ENCODE data around the gene IL1RAPL2.
"Not testable (repeated sequence)": the region's sequence is repeated elsewhere in the genome, so short reads cannot be mapped to it uniquely, and the experiment has no call there.

Gene IL1RAPL2

GRCh38 chrX:105658136-105658535 lies 1092.1 kb downstream of the IL1RAPL2 start:
- no peaks in the 10 kb centered on the region for H3K36me3 ChIP-seq (ENCODE audit: control insufficient read depth, low read depth, low read length)
- H3K27ac ChIP-seq (ENCODE audit: low read length): no peak overlapping the region
- H3K9ac ChIP-seq (ENCODE audit: low read length): no peak overlapping the region
- no peak overlapping the region for H3K4me3 ChIP-seq (ENCODE audit: low read length)
- H3K27me3 ChIP-seq (ENCODE audit: control insufficient read depth, insufficient read depth, low read length): no peaks in the 10 kb centered on the region
- H3K4me1 ChIP-seq (ENCODE audit: control insufficient read depth, low read depth, low read length): no peaks in the 10 kb centered on the region
- no peaks in the 10 kb centered on the region for H3K9me3 ChIP-seq (ENCODE audit: control insufficient read depth, low read depth, low read length)

DNA sequence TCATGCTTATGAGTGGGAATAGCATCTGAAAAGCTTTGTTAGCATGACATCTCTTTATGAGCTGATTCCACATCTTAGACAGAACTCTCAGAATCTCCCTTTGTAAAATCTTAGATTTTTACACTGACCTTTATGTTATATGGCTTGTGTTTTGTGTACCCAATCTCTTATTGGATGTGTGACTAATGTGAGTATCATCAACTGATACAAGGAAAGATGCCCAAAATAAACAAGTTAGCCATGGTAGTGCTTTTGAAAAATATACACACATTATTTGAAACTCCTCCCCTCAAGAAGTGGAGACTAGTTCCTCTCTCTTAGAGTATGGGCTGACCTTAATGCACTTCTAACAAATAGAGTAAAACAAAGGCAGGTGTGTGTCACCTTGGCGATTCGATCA lies 1096.2 kb downstream of the IL1RAPL2 start:
- no peaks in the 10 kb centered on the region for H3K36me3 ChIP-seq (ENCODE audit: control insufficient read depth, low read depth, low read length)

DNA sequence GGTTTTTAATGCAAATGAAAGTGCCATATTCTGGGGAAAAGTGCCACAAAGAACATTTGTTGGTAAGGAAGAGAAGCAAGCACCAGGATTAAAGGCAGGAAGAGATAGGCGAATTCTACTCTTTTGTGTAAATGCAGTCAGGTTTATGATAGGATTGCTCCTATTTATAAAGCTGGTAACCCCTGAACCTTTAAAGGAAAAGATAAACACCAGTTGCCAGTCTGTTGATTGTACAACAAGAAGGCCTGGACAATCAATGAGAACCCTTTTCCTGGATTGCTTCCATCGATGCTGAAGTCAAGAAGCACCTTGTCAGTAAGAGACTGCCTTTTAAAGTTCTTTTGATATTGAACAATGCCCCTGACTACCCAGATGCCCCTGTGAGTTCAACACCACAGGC lies 1098.2 kb downstream of the IL1RAPL2 start:
- no peak overlapping the region for H3K9ac ChIP-seq (ENCODE audit: low read length)
- no peaks in the 10 kb centered on the region for H3K9me3 ChIP-seq (ENCODE audit: control insufficient read depth, low read depth, low read length)
- H3K27ac ChIP-seq (ENCODE audit: low read length): no peak overlapping the region
- no peaks in the 10 kb centered on the region for H3K36me3 ChIP-seq (ENCODE audit: control insufficient read depth, low read depth, low read length)
- H3K4me1 ChIP-seq (ENCODE audit: control insufficient read depth, low read depth, low read length): no peaks in the 10 kb centered on the region
- no peak overlapping the region for H3K4me3 ChIP-seq (ENCODE audit: low read length)
- no peaks in the 10 kb centered on the region for H3K27me3 ChIP-seq (ENCODE audit: control insufficient read depth, insufficient read depth, low read length)

More for the DNA sequence above, 1096.2 kb downstream of the IL1RAPL2 start:
- Histone ChIP-seq H3K9ac (ENCODE audit: low read length) (no peak overlapping the region), H3K27ac (ENCODE audit: low read length) (no peak overlapping the region), H3K9me3 (ENCODE audit: control insufficient read depth, low read depth, low read length) (no peaks in the 10 kb centered on the region), H3K27me3 (ENCODE audit: control insufficient read depth, insufficient read depth, low read length) (no peaks in the 10 kb centered on the region), H3K4me1 (ENCODE audit: control insufficient read depth, low read depth, low read length) (no peaks in the 10 kb centered on the region), H3K4me3 (ENCODE audit: low read length) (no peak overlapping the region)

GRCh38 chrX:105684288-105684687 lies 1118.3 kb downstream of the IL1RAPL2 start:
- not testable (repeated sequence) for H3K36me3 ChIP-seq (ENCODE audit: control insufficient read depth, low read depth, low read length); H3K4me3 ChIP-seq (ENCODE audit: low read length); H3K4me1 ChIP-seq (ENCODE audit: control insufficient read depth, low read depth, low read length); H3K9me3 ChIP-seq (ENCODE audit: control insufficient read depth, low read depth, low read length); H3K27ac ChIP-seq (ENCODE audit: low read length); H3K9ac ChIP-seq (ENCODE audit: low read length); H3K27me3 ChIP-seq (ENCODE audit: control insufficient read depth, insufficient read depth, low read length)

GRCh38 chrX:105694839-105695238 lies 1128.8 kb downstream of the IL1RAPL2 start:
- Histone ChIP-seq H3K9ac (ENCODE audit: low read length) (no peak overlapping the region), H3K4me3 (ENCODE audit: low read length) (no peak overlapping the region), H3K4me1 (ENCODE audit: control insufficient read depth, low read depth, low read length) (peaks cover 13% of the 10 kb centered on the region), H3K27ac (ENCODE audit: low read length) (no peak overlapping the region), H3K36me3 (ENCODE audit: control insufficient read depth, low read depth, low read length) (no peaks in the 10 kb centered on the region), H3K9me3 (ENCODE audit: control insufficient read depth, low read depth, low read length) (no peaks in the 10 kb centered on the region), H3K27me3 (ENCODE audit: control insufficient read depth, insufficient read depth, low read length) (no peaks in the 10 kb centered on the region)

DNA sequence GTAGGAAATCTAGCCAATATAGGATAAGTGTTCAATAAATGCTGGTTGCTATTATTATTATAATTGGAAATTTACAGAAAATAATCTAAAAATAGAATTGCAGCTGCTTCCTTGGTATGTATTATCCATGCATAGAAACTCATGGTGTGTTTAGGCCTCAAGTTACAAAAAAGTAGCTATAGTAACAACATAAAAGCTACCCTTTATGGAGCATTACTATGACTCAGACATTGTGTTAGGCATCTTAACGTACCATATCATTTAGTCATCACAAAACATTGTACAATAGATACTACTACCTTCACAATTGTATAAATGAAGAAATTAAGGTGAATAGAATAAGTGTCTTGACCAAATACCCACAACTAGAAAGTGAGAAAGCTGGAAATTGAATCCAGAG lies 1129.5 kb downstream of the IL1RAPL2 start:
- no peak overlapping the region for H3K4me3 ChIP-seq (ENCODE audit: low read length)
- no peak overlapping the region for H3K9ac ChIP-seq (ENCODE audit: low read length)
- no peak overlapping the region for H3K27ac ChIP-seq (ENCODE audit: low read length)
- peaks cover 19% of the 10 kb centered on the region for H3K4me1 ChIP-seq (ENCODE audit: control insufficient read depth, low read depth, low read length)
- H3K9me3 ChIP-seq (ENCODE audit: control insufficient read depth, low read depth, low read length): no peaks in the 10 kb centered on the region
- H3K36me3 ChIP-seq (ENCODE audit: control insufficient read depth, low read depth, low read length): no peaks in the 10 kb centered on the region
- H3K27me3 ChIP-seq (ENCODE audit: control insufficient read depth, insufficient read depth, low read length): no peaks in the 10 kb centered on the region

- Histone ChIP-seq H3K4me1 (ENCODE audit: control insufficient read depth, low read depth, low read length) (peaks cover 31% of the 10 kb centered on the region), H3K27ac (ENCODE audit: low read length) (no peak overlapping the region), H3K9me3 (ENCODE audit: control insufficient read depth, low read depth, low read length) (no peaks in the 10 kb centered on the region), H3K36me3 (ENCODE audit: control insufficient read depth, low read depth, low read length) (no peaks in the 10 kb centered on the region), H3K9ac (ENCODE audit: low read length) (no peak overlapping the region), H3K27me3 (ENCODE audit: control insufficient read depth, insufficient read depth, low read length) (no peaks in the 10 kb centered on the region), H3K4me3 (ENCODE audit: low read length) (no peak overlapping the region)
Measured at GRCh38 chrX:105696870-105697269, 1130.9 kb downstream of the IL1RAPL2 start.

DNA sequence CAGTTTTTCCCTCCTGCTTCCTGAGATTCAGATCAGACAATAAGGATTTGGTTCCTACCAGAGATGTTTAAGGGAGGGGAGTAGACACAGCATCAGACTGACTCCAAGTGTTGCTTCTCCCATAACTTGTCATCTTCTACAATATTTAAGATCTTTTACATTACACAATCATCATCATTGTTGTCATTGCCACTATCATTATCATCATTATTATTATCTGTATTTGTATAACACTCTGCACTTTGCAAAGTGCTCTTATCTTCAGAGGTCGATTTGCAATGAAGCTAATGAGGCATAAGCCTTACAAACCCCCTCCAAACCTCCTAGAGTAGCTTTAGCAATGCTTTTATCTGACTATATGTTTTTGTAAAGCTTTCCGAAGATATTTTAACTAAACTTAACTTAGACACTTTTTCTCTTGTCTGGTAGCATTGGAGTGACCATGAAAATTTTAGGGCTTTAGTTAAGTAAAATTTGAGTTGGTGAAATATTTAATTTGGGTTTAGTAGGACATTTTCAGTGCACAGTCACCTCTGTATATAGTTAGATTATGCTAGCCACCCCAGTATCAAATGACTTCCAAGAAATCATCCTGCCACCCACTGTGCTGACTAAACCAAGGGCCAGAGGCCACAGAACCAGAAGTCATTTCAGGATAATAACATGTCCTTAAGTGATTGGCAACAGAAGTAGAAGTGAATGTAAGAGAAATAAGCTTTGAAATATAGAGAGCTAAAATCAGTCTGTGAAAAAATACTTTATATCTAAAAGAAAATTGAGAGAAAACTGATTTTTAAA lies 1132.2 kb downstream of the IL1RAPL2 start:
- Histone ChIP-seq H3K27ac (ENCODE audit: low read length) (no peak overlapping the region), H3K9me3 (ENCODE audit: control insufficient read depth, low read depth, low read length) (no peaks in the 10 kb centered on the region), H3K36me3 (ENCODE audit: control insufficient read depth, low read depth, low read length) (no peaks in the 10 kb centered on the region), H3K4me3 (ENCODE audit: low read length) (no peak overlapping the region), H3K4me1 (ENCODE audit: control insufficient read depth, low read depth, low read length) (peaks cover 31% of the 10 kb centered on the region), H3K27me3 (ENCODE audit: control insufficient read depth, insufficient read depth, low read length) (no peaks in the 10 kb centered on the region), H3K9ac (ENCODE audit: low read length) (no peak overlapping the region)

DNA sequence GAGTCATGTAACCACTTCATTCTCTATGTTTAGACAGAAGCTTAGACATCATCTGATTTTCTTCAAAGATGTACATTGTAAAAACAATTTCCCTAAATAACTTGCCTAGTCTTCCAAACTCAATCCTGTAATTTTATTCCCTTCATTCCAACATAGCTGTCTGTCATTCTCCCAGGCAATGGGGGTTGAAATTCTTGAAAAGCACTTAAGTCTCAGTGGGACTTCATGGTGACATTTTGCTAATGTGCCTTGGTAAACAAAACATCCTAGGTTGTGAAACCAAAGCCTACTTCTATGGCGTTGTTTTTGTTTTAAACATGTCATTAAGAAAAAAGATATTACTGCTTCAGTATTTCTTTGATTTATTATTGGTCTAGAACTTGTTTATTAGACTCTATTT lies 1134.3 kb downstream of the IL1RAPL2 start:
- no peaks in the 10 kb centered on the region for H3K9me3 ChIP-seq (ENCODE audit: control insufficient read depth, low read depth, low read length)
- no peak overlapping the region for H3K9ac ChIP-seq (ENCODE audit: low read length)
- no peak overlapping the region for H3K4me3 ChIP-seq (ENCODE audit: low read length)
- H3K36me3 ChIP-seq (ENCODE audit: control insufficient read depth, low read depth, low read length): no peaks in the 10 kb centered on the region
- H3K4me1 ChIP-seq (ENCODE audit: control insufficient read depth, low read depth, low read length): peaks cover 31% of the 10 kb centered on the region
- H3K27me3 ChIP-seq (ENCODE audit: control insufficient read depth, insufficient read depth, low read length): no peaks in the 10 kb centered on the region
- H3K27ac ChIP-seq (ENCODE audit: low read length): no peak overlapping the region

DNA sequence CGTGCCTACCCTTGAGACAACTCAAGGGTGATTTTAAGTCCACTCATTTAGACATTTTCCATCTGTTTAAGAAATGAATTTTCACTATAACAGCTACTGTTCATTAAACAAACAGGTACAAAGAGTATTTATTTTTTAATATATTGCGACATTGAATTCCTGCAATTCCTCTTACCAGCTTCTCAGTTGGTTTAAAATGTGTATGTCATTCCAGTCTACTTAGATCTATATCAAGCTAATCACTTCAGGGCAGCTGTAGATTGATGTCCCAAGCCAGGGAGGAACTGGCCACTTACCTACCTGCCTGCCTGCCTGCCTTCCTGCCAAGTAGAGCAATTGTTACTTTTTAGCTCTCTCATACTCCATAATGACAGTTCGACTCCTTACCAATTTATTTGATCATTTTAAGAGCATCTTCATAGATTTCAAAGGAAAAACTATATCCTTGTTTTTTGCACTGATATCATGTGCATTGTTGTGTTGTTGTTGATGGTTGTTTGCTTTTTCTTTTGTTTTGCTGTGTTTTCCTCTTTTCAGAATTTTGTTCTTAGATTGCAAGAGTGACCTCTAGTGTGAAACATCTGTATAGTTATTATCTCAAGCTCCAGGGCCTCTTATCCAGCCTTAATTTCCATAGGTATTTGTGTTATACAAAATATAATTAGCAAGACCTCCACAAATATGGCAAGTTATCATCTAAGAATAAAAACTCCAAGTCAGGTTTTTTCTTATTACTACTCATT lies 1135.5 kb downstream of the IL1RAPL2 start:
- Histone ChIP-seq H3K27me3 (ENCODE audit: control insufficient read depth, insufficient read depth, low read length) (no peaks in the 10 kb centered on the region), H3K36me3 (ENCODE audit: control insufficient read depth, low read depth, low read length) (no peaks in the 10 kb centered on the region), H3K4me1 (ENCODE audit: control insufficient read depth, low read depth, low read length) (peaks cover 31% of the 10 kb centered on the region), H3K9me3 (ENCODE audit: control insufficient read depth, low read depth, low read length) (no peaks in the 10 kb centered on the region), H3K4me3 (ENCODE audit: low read length) (no peak overlapping the region), H3K27ac (ENCODE audit: low read length) (no peak overlapping the region), H3K9ac (ENCODE audit: low read length) (no peak overlapping the region)

DNA sequence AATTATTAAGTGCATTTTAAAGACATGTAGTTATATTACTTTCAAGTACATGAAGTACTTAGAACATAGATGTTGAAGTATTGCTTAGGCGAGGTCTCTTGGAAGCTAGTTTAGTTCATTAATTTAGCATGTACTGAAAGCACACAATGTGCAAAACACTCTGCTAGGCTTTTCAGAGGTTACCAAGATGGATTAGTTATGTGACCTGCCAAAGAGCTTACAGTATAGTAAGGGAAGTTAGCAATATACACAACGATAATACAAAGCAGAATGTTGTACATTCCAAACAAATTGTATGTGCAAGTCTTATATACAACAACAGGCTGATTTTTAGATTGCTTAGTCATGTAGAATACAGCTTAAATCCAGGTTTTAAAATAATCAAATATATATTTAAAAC lies 1137.9 kb downstream of the IL1RAPL2 start:
- no peak overlapping the region for H3K9ac ChIP-seq (ENCODE audit: low read length)
- no peaks in the 10 kb centered on the region for H3K27me3 ChIP-seq (ENCODE audit: control insufficient read depth, insufficient read depth, low read length)
- no peak overlapping the region for H3K27ac ChIP-seq (ENCODE audit: low read length)
- no peak overlapping the region for H3K4me3 ChIP-seq (ENCODE audit: low read length)
- H3K4me1 ChIP-seq (ENCODE audit: control insufficient read depth, low read depth, low read length): peaks cover 18% of the 10 kb centered on the region
- no peaks in the 10 kb centered on the region for H3K9me3 ChIP-seq (ENCODE audit: control insufficient read depth, low read depth, low read length)
- H3K36me3 ChIP-seq (ENCODE audit: control insufficient read depth, low read depth, low read length): no peaks in the 10 kb centered on the region

- no peaks in the 10 kb centered on the region for H3K36me3 ChIP-seq (ENCODE audit: control insufficient read depth, low read depth, low read length)
- no peaks in the 10 kb centered on the region for H3K9me3 ChIP-seq (ENCODE audit: control insufficient read depth, low read depth, low read length)
- H3K27ac ChIP-seq (ENCODE audit: low read length): no peak overlapping the region
- no peak overlapping the region for H3K4me3 ChIP-seq (ENCODE audit: low read length)
- peaks cover 6% of the 10 kb centered on the region for H3K4me1 ChIP-seq (ENCODE audit: control insufficient read depth, low read depth, low read length)
- H3K27me3 ChIP-seq (ENCODE audit: control insufficient read depth, insufficient read depth, low read length): no peaks in the 10 kb centered on the region
- H3K9ac ChIP-seq (ENCODE audit: low read length): no peak overlapping the region
Measured at GRCh38 chrX:105706041-105706440, 1140.0 kb downstream of the IL1RAPL2 start.
